HCT116 (cell line): ENCODE results near the gene PBX1. TPM values are rescaled to one million over a fixed set of nuclear protein-coding genes. Genes with fewer than 3 reads are reported as not detected.

ENCODE experiments used
- ATAC-seq: fragments of 200-7000 bp; cut with Tn5 transposase; 2 replicates; pipeline ENCODE4 v1.9.1; 2020; ENCODE audit warnings: mild to moderate bottlenecking, moderate library complexity
- BruUV-seq: library from RNA; stranded (reverse); fragments of 400-500 nt; replicated peaks from 2 replicates; lab custom pipeline; 2021; lab: Mats Ljungman, UMichigan
- CTCF ChIA-PET: fragments of 300-600 bp; sonication (Branson Sonifier 250); formaldehyde crosslinking; loops from one replicate; lab custom pipeline; 2021; ENCODE audit warnings: antibody characterized with exemption; lab: Charles Lee
- POLR2A ChIA-PET: fragments of 300-600, 350-600 bp; sonication (Branson Sonifier 250); formaldehyde crosslinking; loops from one replicate; lab custom pipeline; 2021; ENCODE audit warnings: antibody characterized with exemption; lab: Charles Lee
- RAD21 ChIA-PET, 2 experiments: fragments of 300-600 bp; sonication (Branson Sonifier 250); formaldehyde crosslinking; loops; one replicate each; lab custom pipeline; 2023; ENCODE audit warnings: low total read pairs in 2 of 2; ENCODE audit not compliant: uncharacterized antibody in 2 of 2, unreplicated experiment in 2 of 2, low non-redundant PET in 1 of 2; lab: Charles Lee
- DNase-seq: peaks from one replicate; pipeline ENCODE4 v3.0.0-alpha.2; 2010; ENCODE audit warnings: low read depth, low spot score
- H2AFZ ChIP-seq: fragments of 200-600 bp; shearing (Covaris generic), sonication (generic); 2 replicates; pipeline ENCODE4 v1.6.1; 2017; ENCODE audit warnings: low read depth, mixed run types, mixed read lengths, antibody characterized with exemption, low read length; ENCODE audit not compliant: poor library complexity, severe bottlenecking
- H3K27ac ChIP-seq: 2 replicates; pipeline ENCODE4 v1.5.1; 2012; ENCODE audit warnings: low read depth, low read length
- H3K27me3 ChIP-seq: fragments of 200-600 bp; sonication (generic); 2 replicates; pipeline ENCODE4 v1.6.1; 2016; ENCODE audit warnings: mixed run types, low read length, mixed read lengths; ENCODE audit not compliant: insufficient read depth
- H3K36me3 ChIP-seq, 2 experiments: fragments of 200-500 bp in 1 of 2; fragments of 200-600 bp in 1 of 2; sonication (Bioruptor generic) in 1 of 2; sonication (generic) in 1 of 2; 2 replicates each; pipeline versions ENCODE4 v1.5.1 to v1.6.1; 2014 to 2016; ENCODE audit warnings: low read length in 2 of 2, inconsistent platforms in 1 of 2, mixed read lengths in 1 of 2, mixed run types in 1 of 2; ENCODE audit not compliant: insufficient read depth in 2 of 2, control insufficient read depth in 1 of 2
- H3K4me1 ChIP-seq, 2 experiments: fragments of 200-600 bp in 1 of 2; sonication (generic) in 1 of 2; 2 replicates each; pipeline versions ENCODE4 v1.5.1 to v1.6.1; 2012 to 2017; ENCODE audit warnings: low read length in 2 of 2, inconsistent platforms in 1 of 2, mild to moderate bottlenecking in 1 of 2, mixed read lengths in 1 of 2, mixed run types in 1 of 2, moderate library complexity in 1 of 2; ENCODE audit not compliant: insufficient read depth in 2 of 2, control insufficient read depth in 1 of 2
- H3K4me2 ChIP-seq: fragments of 200-600 bp; sonication (generic); 2 replicates; pipeline ENCODE4 v1.6.1; 2017; ENCODE audit warnings: mixed run types, low read length, mixed read lengths
- H3K4me3 ChIP-seq, 2 experiments: fragments of 200-600 bp in 1 of 2; sonication (generic) in 1 of 2; replicated peaks in 1 of 2; 2 replicates each; pipeline ENCODE4 v1.5.1; 2011 to 2016; ENCODE audit warnings: low read length in 2 of 2, control low read depth in 1 of 2, low read depth in 1 of 2, mild to moderate bottlenecking in 1 of 2, mixed read lengths in 1 of 2, mixed run types in 1 of 2
- H3K79me2 ChIP-seq: fragments of 200-600 bp; sonication (generic); 2 replicates; pipeline ENCODE4 v1.6.1; 2017; ENCODE audit warnings: mild to moderate bottlenecking, mixed run types, low read length, moderate library complexity, mixed read lengths; ENCODE audit not compliant: insufficient read depth
- H3K9ac ChIP-seq: fragments of 200-600 bp; sonication (generic); 2 replicates; pipeline ENCODE4 v1.6.1; 2016; ENCODE audit warnings: low read length, mixed read lengths
- H3K9me2 ChIP-seq: fragments of 200-600 bp; sonication (generic), shearing (Covaris generic); 2 replicates; pipeline ENCODE4 v1.6.1; 2017; ENCODE audit warnings: mixed run types, mild to moderate bottlenecking, moderate library complexity; ENCODE audit not compliant: insufficient read depth
- H3K9me3 ChIP-seq, 2 experiments: fragments of 200-500 bp in 1 of 2; fragments of 200-600 bp in 1 of 2; sonication (Bioruptor generic) in 1 of 2; sonication (generic) in 1 of 2; 2 replicates each; pipeline ENCODE4 v1.6.1; 2014 to 2017; ENCODE audit warnings: low read length in 2 of 2, mixed read lengths in 2 of 2, inconsistent platforms in 1 of 2, low read depth in 1 of 2, mild to moderate bottlenecking in 1 of 2, mixed run types in 1 of 2, moderate library complexity in 1 of 2; ENCODE audit not compliant: control insufficient read depth in 1 of 2, insufficient read depth in 1 of 2
- H4K20me1 ChIP-seq: fragments of 200-600 bp; sonication (generic), shearing (Covaris generic); 2 replicates; pipeline ENCODE4 v1.6.1; 2017; ENCODE audit warnings: mixed run types, mild to moderate bottlenecking, moderate library complexity; ENCODE audit not compliant: insufficient read depth
- EGR1 ChIP-seq: IDR thresholded peaks from 2 replicates; pipeline ENCODE4 v1.6.1; 2012; ENCODE audit warnings: low read depth
- EZH2phosphoT487 ChIP-seq: fragments of 200-600 bp; IDR thresholded peaks from 2 replicates; pipeline ENCODE4 v1.6.1; 2018; ENCODE audit warnings: antibody characterized with exemption, borderline replicate concordance
- TCF7L2 ChIP-seq: IDR thresholded peaks from 2 replicates; pipeline ENCODE4 v1.7.0; 2011; ENCODE audit warnings: borderline replicate concordance, inconsistent platforms; ENCODE audit not compliant: insufficient read depth, insufficient read length; ENCODE audit errors: extremely low read depth
- ZNF274 ChIP-seq: fragments of 200-500 bp; sonication (Bioruptor generic); IDR thresholded peaks from 2 replicates; pipeline ENCODE4 v1.6.1; 2014; ENCODE audit warnings: mild to moderate bottlenecking, low read depth, low read length, inconsistent platforms
- intact Hi-C: fragments of 100-400 bp; cut with micrococcal nuclease; formaldehyde crosslinking; loops from 2 replicates; pipeline ENCODE4 v1.10.0; 2022
- total RNA-seq: library from RNA; stranded (reverse); gene quantifications from one replicate; pipeline ENCODE4 v1.2.1, GENCODE V29; 2021; ENCODE audit not compliant: unreplicated experiment
- TF ChIP-seq, protein P1 (sequence below): IDR thresholded peaks from 2 replicates; pipeline ENCODE4 v1.6.1; 2011; ENCODE audit warnings: mild to moderate bottlenecking, low read length, moderate library complexity; ENCODE audit not compliant: insufficient replicate concordance; ENCODE audit errors: extremely low read depth

PBX1 gene
- total RNA-seq, 1 experiment from 2014 or later = 29.6 TPM

DNA sequence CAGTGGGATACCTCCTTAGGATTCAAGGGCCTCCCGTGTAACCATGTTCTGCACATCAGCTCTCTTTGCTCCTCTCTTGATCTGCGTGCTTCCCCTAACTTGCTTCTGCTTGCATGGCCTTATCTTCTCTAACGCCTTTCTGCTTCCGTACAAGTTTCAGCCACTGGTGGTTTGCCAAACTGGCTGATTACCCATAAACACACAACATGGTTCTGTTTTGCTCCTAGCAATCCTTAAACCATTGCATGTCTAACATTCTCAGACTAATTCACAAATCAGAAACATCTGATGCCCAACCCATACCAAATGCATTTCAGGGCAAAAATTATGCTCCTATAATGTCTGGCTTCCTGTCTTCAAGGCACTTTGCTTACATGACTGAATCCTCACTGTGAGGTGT, 166.4 kb downstream of the PBX1 start (continued):
- TF ChIP-seq ZNF274 (no peak), TCF7L2 (no peak), EZH2phosphoT487 (no peak)
- TF ChIP-seq, protein P1, sequence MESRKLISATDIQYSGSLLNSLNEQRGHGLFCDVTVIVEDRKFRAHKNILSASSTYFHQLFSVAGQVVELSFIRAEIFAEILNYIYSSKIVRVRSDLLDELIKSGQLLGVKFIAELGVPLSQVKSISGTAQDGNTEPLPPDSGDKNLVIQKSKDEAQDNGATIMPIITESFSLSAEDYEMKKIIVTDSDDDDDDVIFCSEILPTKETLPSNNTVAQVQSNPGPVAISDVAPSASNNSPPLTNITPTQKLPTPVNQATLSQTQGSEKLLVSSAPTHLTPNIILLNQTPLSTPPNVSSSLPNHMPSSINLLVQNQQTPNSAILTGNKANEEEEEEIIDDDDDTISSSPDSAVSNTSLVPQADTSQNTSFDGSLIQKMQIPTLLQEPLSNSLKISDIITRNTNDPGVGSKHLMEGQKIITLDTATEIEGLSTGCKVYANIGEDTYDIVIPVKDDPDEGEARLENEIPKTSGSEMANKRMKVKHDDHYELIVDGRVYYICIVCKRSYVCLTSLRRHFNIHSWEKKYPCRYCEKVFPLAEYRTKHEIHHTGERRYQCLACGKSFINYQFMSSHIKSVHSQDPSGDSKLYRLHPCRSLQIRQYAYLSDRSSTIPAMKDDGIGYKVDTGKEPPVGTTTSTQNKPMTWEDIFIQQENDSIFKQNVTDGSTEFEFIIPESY = no peak

DNA sequence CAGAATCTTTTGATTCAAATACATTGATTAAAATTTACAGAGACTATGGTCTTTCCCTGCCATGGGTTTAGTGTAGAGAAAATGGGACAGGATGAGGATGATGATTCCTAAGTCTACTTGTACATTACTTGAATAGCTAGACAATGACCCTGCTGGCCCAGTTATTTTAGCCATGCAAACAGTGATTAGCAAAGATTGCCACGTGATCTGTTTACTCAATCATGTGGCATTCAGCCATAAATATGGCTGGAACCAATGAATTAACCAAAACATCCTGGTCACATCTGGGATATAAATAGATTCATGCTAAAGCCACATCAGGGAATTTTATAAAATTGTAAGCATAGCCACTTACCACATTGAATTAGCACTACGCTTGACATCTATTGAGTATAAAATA, 167.3 kb downstream of the PBX1 start:
- Histone ChIP-seq H3K9ac (no peak overlapping the region), H2AFZ (no peak overlapping the region), H3K4me2 (no peak overlapping the region), H3K4me3 (no peak overlapping the region), H4K20me1 (0 out of 2 replicates have a peak, but pooled peaks cover 4% of the 10 kb centered on the region), H3K9me3 (no peaks in the 10 kb centered on the region), H3K27ac (no peak overlapping the region), H3K9me2 (0 out of 2 replicates have a peak, but pooled peaks cover 2% of the 10 kb centered on the region), H3K79me2 (no peaks in the 10 kb centered on the region), H3K4me1 (peaks cover 0 to 6% of the 10 kb centered on the region in 2 experiments; a peak in 1 of 4 replicates), H3K27me3 (no peaks in the 10 kb centered on the region), H3K36me3 (no peaks in the 10 kb centered on the region)
- intact Hi-C loops = no loop called here
- ChIA-PET CTCF (no interaction called here), RAD21 (no interaction called here), POLR2A (no interaction called here)
- BruUV-seq = no TSS peak
- TF ChIP-seq EGR1 = no peak
- DNase-seq = no peak
- ATAC-seq = no peak
